ENCODE results near the gene IRF5.

DNA sequence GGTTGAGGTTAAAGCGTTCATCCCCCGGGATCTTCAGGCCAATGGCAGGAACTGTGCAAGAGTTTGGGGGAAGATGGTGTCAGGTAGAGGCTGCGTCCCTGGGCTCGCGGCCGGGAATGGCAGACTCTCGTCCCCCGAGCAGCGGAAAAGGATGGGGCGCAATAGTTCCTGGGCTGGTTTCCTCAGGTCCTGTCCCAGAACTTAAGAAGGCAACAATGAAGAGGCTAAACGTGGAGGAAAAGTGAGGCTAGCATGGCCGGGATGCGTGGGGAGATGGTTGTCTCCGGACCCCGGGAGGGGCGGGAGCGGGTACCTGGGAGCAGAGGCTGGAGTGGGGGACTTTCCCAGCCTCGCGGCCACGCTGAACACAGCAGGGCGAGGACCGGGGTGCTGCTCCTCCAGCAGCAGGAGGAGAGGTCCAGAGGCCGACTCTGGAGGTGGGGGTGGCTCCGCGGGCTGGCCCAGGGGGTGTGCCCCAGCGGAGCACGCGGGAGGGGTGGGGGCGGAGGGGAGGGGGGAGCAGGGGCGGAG is 882 bp downstream of the IRF5 start:
- TF ChIP-seq, protein P1, sequence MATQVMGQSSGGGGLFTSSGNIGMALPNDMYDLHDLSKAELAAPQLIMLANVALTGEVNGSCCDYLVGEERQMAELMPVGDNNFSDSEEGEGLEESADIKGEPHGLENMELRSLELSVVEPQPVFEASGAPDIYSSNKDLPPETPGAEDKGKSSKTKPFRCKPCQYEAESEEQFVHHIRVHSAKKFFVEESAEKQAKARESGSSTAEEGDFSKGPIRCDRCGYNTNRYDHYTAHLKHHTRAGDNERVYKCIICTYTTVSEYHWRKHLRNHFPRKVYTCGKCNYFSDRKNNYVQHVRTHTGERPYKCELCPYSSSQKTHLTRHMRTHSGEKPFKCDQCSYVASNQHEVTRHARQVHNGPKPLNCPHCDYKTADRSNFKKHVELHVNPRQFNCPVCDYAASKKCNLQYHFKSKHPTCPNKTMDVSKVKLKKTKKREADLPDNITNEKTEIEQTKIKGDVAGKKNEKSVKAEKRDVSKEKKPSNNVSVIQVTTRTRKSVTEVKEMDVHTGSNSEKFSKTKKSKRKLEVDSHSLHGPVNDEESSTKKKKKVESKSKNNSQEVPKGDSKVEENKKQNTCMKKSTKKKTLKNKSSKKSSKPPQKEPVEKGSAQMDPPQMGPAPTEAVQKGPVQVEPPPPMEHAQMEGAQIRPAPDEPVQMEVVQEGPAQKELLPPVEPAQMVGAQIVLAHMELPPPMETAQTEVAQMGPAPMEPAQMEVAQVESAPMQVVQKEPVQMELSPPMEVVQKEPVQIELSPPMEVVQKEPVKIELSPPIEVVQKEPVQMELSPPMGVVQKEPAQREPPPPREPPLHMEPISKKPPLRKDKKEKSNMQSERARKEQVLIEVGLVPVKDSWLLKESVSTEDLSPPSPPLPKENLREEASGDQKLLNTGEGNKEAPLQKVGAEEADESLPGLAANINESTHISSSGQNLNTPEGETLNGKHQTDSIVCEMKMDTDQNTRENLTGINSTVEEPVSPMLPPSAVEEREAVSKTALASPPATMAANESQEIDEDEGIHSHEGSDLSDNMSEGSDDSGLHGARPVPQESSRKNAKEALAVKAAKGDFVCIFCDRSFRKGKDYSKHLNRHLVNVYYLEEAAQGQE (IDR thresholded peaks at IDR 0.05), result no peak
- TF ChIP-seq, protein P2, sequence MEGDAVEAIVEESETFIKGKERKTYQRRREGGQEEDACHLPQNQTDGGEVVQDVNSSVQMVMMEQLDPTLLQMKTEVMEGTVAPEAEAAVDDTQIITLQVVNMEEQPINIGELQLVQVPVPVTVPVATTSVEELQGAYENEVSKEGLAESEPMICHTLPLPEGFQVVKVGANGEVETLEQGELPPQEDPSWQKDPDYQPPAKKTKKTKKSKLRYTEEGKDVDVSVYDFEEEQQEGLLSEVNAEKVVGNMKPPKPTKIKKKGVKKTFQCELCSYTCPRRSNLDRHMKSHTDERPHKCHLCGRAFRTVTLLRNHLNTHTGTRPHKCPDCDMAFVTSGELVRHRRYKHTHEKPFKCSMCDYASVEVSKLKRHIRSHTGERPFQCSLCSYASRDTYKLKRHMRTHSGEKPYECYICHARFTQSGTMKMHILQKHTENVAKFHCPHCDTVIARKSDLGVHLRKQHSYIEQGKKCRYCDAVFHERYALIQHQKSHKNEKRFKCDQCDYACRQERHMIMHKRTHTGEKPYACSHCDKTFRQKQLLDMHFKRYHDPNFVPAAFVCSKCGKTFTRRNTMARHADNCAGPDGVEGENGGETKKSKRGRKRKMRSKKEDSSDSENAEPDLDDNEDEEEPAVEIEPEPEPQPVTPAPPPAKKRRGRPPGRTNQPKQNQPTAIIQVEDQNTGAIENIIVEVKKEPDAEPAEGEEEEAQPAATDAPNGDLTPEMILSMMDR (IDR thresholded peaks at IDR 0.05; ENCODE audit: low read depth, low read length, missing input control), result no peak
- TF ChIP-seq, protein P3, sequence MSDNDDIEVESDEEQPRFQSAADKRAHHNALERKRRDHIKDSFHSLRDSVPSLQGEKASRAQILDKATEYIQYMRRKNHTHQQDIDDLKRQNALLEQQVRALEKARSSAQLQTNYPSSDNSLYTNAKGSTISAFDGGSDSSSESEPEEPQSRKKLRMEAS (IDR thresholded peaks at IDR 0.05), result no peak
- TF ChIP-seq TAF1 (conservative IDR thresholded peaks at IDR 0.05), result no peak
- no peak for TF ChIP-seq JUND (IDR thresholded peaks at IDR 0.05)
- no peak for TF ChIP-seq SP1 (IDR thresholded peaks at IDR 0.05)
- no peak for TF ChIP-seq FOXA1 (IDR thresholded peaks at IDR 0.05)

Measured in liver (tissue), 3 donors.